ENCODE measurements around the gene LETMD1. TPM values are rescaled to one million over a fixed set of nuclear protein-coding genes. Genes with fewer than 3 reads are reported as not detected.
"Not testable (repeated sequence)": the region's sequence is repeated elsewhere in the genome, so short reads cannot be mapped to it uniquely, and the experiment has no call there.

Gene LETMD1
- total RNA-seq, 2 donors from 2014 or later, result 91.0 to 124 TPM

DNA sequence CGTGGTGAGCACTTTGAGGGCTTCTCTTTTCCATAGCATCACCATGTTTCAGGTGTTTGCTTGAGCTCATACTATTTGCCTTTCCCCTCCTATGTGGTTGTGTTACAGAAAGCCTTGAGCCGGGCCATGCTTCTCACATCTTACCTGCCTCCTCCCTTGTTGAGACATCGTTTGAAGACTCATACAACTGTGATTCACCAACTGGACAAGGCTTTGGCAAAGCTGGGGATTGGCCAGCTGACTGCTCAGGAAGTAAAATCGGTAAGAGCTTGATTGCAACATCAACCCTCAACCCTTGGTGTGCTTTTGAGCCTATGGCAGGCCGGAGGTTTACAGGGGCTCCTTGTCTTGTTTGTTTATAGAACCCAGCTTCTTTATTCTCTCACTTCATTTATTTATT lies 8.1 kb downstream of the LETMD1 start:
- peak in 1 of 2 donors; percentile 20 for ATAC-seq
- Mint-ChIP-seq H3K27ac (peak overlapping the region in 1 of 2 donors; percentile 43), H3K9me3 (no peaks in the 10 kb centered on the region), H3K36me3 (peaks cover 0 to 14% of the 10 kb centered on the region in 2 donors)
- DNase-seq (ENCODE audit: low spot score in 2 of 2), result no peak

DNA sequence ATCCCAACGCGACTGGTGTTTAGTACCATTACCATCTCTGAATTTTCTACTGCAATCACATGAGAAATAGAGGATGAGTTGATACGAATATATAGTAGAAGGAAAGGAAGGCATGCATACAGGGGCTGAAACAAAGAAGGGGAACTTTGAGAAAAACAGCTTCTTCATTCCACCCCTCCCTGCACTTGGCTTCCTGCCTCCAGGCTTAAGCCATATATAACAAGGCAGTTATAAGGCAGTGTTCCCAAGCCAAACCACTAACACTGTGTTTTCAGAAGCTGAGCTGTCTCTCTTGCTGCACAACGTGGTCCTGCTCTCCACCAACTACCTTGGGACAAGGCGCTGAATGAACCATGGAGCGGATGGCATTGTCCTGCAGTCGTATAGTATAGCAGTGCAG lies 11.0 kb downstream of the LETMD1 start:
- no peak for ATAC-seq
- no peak for DNase-seq (ENCODE audit: low spot score in 2 of 2)
- no peaks in the 10 kb centered on the region for H3K9me3 Mint-ChIP-seq
- H3K36me3 Mint-ChIP-seq, result peaks cover 0 to 9% of the 10 kb centered on the region in 2 donors
- peak overlapping the region in 1 of 2 donors; percentile 79 for H3K27ac Mint-ChIP-seq

DNA sequence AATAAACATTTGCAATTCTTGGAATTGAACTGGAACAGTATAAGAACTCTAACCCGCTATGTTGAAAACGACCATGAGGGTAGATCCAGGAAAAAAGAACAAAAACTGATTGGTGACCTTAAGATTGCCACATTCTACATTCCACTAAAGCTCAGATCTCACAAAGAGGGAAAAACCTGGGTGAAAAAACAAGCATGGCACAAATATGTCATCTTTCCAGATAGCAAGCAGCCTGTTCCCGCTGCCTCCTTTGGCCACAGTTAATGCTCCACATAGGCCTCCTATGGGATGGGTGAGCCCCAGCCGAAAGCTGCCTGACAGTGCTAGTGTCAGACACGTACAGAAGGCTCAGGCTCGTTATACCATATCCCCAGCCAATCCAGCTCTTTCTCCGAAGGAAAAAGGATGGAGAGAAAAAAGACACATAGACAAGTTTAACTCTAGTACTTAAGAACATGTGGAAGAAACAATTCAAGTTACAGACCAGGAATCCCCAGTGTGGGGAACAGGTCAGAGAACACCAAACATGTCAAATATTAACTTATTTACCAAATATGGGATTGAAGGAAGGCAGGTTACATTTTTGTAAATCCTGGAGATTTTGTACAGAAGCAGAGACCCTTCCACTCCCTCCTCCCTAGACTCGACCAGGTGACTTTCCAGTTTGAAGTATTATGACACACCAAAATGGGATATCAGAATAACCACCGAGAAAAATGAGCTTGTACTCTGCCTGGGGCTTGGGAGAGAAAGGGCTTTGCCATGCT lies 14.7 kb downstream of the LETMD1 start:
- ATAC-seq (no peak), DNase-seq (ENCODE audit: low spot score in 2 of 2) (no peak)
- Mint-ChIP-seq H3K9me3 (no peaks in the 10 kb centered on the region), H3K27ac (peak overlapping the region in 1 of 2 donors; percentile 84), H3K36me3 (peaks cover 0 to 9% of the 10 kb centered on the region in 2 donors)

DNA sequence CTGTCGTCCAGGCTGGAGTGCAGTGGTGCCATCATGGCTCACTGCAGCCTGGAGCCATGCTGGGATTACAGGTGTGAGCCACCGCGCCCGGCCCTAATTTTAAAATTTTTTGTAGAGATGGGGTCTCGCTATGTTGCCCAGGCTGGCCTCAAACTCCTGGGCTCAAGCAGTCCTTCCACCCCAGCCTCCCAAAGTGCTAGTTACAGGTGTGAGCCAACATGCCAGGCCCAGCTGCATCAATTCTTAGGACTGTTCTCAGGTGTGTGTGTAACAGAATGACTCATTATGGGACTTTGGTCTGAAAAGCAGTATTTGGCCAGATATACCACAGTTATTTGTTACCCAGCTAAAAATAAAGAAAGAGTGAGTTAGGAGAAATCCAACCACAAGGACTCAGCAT lies 17.4 kb downstream of the LETMD1 start:
- no peak for ATAC-seq
- no peak for DNase-seq (ENCODE audit: low spot score in 2 of 2)
- Mint-ChIP-seq H3K9me3 (no peaks in the 10 kb centered on the region), H3K27ac (peak overlapping the region in 1 of 2 donors; percentile 39), H3K36me3 (peaks cover 0 to 1% of the 10 kb centered on the region in 2 donors)

DNA sequence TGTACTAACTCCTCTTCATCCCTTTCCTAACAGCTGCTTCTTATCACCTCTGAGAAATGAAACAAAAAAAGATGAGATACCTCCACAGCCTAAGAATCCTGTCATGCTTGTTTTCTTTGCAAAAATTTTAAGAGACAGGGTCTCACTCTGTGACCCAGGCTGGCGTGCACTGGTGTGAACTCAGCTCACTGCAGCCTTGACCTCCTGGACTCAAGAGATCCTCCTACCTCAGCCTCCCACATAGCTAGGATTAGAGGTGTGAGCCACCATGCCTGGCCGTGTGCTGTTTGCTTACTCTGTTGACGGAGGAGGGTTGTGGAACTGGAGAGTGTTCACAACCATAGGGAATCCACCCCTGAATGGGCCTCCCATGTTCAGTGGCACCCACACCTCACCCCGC lies 19.1 kb downstream of the LETMD1 start:
- no peaks in the 10 kb centered on the region for H3K9me3 Mint-ChIP-seq
- no peaks in the 10 kb centered on the region for H3K36me3 Mint-ChIP-seq
- peak overlapping the region in 1 of 2 donors; percentile 37 for H3K27ac Mint-ChIP-seq
- no peak for ATAC-seq
- DNase-seq (ENCODE audit: low spot score in 2 of 2), result no peak

DNA sequence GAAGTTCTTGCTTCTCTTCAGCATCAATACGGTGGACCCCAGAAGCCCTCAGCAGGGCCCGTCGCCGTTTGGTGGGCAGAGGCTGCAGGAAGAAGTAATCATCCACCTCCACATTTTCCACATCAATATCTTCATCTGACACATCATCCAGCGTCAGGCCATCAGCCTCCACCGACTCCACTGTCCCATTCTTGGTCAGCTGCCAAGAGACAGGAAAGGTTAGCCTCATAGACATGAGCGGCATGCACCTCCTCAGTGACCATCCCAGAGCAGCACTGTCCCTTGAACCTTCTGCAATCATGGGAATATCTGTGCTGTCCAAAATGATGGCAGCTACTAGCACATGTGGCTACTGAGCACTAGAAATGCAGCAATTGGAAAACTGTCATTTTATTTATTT lies 19.6 kb downstream of the LETMD1 start:
- no peaks in the 10 kb centered on the region for H3K9me3 Mint-ChIP-seq
- ATAC-seq (no peak), DNase-seq (ENCODE audit: low spot score in 2 of 2) (no peak)
- H3K36me3 Mint-ChIP-seq, result no peaks in the 10 kb centered on the region
- no peak overlapping the region for H3K27ac Mint-ChIP-seq

DNA sequence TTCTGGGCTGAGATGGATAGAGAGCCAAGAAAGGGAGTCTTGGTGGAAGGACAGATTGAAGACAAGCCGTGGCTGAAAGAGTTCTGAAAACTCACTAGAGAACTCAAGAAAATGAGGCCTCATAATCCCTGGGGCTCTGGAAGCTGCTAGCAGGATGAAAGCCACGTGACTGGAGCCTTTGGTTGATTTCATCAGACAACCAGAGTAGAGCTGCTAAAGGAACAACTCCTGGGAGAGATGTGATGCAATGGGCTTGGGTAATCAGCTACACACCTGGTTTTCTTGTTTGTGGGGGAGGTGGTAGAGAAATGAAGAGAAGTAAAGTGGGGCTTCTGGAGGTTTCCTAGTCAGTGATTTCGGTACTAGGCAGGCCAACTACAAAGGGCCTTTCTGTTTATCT lies 21.9 kb downstream of the LETMD1 start:
- DNase-seq (ENCODE audit: low spot score in 2 of 2) (no peak), ATAC-seq (no peak)
- no peaks in the 10 kb centered on the region for H3K36me3 Mint-ChIP-seq
- H3K9me3 Mint-ChIP-seq, result no peaks in the 10 kb centered on the region
- peak overlapping the region in 1 of 2 donors; percentile 12 for H3K27ac Mint-ChIP-seq

DNA sequence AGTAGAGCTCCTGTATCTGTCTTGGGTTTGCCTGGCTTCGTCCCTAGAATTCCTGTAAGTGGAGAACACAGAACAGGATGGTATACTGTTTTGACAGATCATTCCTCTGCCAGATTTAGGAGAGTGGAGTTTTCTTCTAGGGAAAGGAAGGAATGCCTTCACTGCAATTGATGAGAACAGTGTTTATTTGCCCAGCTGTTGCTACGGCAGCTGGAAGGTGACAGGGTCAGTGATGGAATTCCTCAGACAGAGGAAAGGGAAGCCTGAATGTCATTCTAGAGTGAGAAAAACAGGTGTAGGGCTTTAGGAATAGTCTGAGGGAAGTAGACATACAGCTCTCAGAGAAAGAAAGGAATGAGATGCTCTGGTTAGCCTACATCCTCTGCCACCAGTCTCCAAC lies 23.5 kb downstream of the LETMD1 start:
- Mint-ChIP-seq H3K9me3 (no peaks in the 10 kb centered on the region), H3K36me3 (no peaks in the 10 kb centered on the region), H3K27ac (no peak overlapping the region)
- ATAC-seq, result no peak
- no peak for DNase-seq (ENCODE audit: low spot score in 2 of 2)

DNA sequence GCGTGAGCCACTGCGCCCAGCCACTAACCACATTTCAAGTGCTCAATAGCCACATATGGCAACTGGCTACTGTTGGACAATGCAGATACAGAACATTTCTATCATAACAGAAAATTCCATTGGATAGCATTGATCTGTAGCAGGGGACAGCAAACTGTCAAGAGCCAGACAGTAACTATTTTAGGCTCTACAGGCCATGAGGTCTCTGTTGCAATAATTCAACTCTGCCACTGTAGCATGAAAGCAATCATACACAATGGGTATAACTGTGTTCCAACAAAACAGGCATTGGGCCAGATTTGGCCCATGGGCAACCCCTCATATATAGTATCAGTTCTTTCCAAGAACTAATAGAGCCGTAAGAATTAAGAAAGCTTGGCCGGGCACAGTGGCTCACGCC lies 27.3 kb downstream of the LETMD1 start:
- no peak for ATAC-seq
- peaks cover 0 to 7% of the 10 kb centered on the region in 2 donors for H3K36me3 Mint-ChIP-seq

DNA sequence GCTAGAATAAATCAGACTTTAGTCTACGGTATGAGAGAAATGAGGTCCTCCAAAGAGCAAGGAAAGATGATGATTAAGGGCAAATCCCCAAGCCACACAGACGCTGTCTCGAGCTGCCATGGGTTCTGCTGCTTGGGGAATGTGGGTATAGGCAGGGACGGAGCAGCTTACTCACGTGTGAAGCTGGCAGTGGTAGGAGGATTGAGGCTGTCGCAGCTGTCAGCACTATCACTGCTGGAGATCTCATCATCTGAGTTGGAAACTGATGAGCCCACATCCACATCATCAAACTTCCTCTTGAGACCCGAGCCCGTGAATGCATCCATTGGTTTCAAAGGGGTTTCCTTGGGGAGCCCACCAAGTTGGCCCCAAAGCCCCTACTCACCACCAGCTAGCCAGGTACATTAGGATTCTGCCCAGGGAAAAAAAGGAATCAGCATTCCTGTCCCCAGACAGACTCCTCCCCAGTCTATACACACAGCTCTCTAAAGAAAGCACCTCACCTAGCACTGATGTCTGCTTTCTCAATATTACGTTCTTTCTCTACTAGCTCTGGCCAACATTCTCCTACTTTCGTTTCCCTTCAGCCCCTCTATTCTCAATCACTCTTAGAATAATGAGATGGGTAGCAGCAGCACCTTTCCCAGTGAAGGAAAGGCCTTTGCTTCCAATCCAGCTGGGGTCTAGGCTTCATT lies 28.3 kb downstream of the LETMD1 start:
- ATAC-seq (peak; percentile 59 to 91), DNase-seq (ENCODE audit: low spot score in 2 of 2) (no peak)
- no peaks in the 10 kb centered on the region for H3K9me3 Mint-ChIP-seq
- H3K36me3 Mint-ChIP-seq, result peaks cover 0 to 7% of the 10 kb centered on the region in 2 donors
- H3K27ac Mint-ChIP-seq, result peak overlapping the region; percentile 51 to 65

More for the DNA sequence above, 27.3 kb downstream of the LETMD1 start:
- DNase-seq (ENCODE audit: low spot score in 2 of 2), result no peak
- Mint-ChIP-seq H3K27ac (no peak overlapping the region), H3K9me3 (no peaks in the 10 kb centered on the region)

DNA sequence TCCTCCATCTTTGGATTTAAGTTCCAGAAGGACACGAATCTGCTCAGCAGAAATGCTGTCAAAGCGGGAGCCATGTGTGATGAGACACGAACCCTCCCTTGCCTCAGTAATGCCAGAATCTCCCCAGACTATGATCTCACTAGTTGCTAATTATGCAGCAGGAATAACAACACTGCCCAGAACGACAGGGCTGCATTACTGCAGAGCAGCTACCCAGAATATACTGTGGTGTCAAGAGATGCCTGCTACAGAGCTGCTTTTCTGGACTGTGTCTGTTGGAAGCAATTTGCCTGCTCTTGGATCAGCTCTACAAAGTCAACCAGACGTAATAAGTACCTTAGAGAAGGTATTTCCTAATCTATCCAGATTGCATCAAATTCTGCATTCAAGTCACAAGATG lies 29.8 kb downstream of the LETMD1 start:
- no peaks in the 10 kb centered on the region for H3K9me3 Mint-ChIP-seq
- peaks cover 5 to 7% of the 10 kb centered on the region in 2 donors for H3K36me3 Mint-ChIP-seq
- no peak for ATAC-seq
- H3K27ac Mint-ChIP-seq, result no peak overlapping the region
- no peak for DNase-seq (ENCODE audit: low spot score in 2 of 2)

DNA sequence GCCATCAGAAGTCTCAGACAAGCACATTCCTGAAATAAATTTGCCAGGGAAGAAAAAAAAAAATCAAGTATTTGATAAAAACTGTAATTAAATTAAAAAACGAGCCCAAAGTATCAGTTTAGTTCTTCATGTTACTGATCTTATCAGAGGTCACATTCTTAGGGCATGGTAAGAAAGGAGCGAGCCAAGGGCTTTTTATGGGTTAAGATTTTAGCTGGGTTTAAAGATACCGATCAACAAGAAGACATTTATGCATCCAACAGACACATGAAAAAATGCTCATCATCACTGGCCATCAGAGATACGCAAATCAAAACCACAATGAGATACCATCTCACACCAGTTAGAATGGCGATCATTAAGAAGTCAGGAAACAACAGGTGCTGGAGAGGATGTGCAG lies 30.2 kb downstream of the LETMD1 start:
- ATAC-seq; H3K36me3 Mint-ChIP-seq; DNase-seq (ENCODE audit: low spot score in 2 of 2); H3K27ac Mint-ChIP-seq; H3K9me3 Mint-ChIP-seq: not testable (repeated sequence)

DNA sequence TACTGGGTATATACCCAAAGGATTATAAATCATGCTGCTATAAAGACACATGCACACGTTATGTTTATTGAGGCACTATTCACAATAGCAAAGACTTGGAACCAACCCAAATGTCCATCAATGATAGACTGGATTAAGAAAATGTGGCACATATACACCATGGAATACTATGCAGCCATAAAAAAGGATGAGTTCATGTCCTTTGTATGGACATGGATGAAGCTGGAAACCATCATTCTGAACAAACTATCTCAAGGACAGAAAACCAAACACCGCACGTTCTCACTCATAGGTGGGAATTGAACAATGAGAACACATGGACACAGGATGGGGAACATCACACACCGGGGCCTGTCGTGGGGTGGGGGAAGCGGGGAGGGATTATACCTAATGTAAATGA lies 30.7 kb downstream of the LETMD1 start:
- H3K9me3 Mint-ChIP-seq; DNase-seq (ENCODE audit: low spot score in 2 of 2); H3K36me3 Mint-ChIP-seq; H3K27ac Mint-ChIP-seq; ATAC-seq: not testable (repeated sequence)

DNA sequence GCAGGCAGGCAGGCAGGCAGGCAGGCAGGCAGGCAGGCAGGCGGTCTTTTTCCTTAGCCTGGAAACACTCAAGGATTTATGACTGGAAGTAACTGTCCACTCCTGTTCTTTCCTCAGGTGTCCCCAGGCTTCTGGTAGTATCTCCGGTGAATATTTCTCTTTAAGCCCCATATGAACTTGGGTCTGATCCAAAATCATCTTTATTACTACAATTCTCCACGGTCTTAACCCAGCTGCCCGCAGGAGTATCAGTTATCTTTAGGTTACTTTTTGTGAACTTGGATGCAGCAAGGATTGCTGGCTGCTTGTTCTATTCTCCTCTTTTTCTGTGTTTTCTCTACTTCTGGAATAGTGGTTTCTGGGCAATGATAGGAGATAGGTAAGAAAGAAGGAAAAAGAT lies 32.0 kb downstream of the LETMD1 start:
- peaks cover 5 to 7% of the 10 kb centered on the region in 2 donors for H3K36me3 Mint-ChIP-seq
- ATAC-seq (no peak), DNase-seq (ENCODE audit: low spot score in 2 of 2) (no peak)
- H3K27ac Mint-ChIP-seq, result no peak overlapping the region
- no peaks in the 10 kb centered on the region for H3K9me3 Mint-ChIP-seq

DNA sequence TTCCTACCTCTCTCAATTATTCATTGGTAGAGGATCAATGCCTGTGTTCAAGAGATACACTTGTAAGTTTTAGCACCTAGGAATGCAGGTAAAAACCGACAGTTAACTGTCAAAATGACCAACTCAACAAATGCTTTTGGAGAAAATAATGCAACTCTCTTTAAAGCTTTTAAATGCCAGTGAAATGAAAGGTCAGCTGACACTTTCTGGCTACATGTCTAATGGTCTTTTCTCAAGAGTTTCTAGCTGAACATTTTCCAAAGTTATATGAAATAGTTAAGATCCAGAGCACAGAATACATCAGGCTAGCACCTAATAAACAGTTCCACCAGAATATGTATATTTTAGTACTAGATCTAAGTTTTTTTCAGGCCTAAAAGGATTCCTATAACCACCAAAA lies 33.3 kb downstream of the LETMD1 start:
- H3K9me3 Mint-ChIP-seq, result no peaks in the 10 kb centered on the region
- DNase-seq (ENCODE audit: low spot score in 2 of 2), result no peak
- no peak for ATAC-seq
- no peak overlapping the region for H3K27ac Mint-ChIP-seq
- H3K36me3 Mint-ChIP-seq, result peaks cover 5 to 12% of the 10 kb centered on the region in 2 donors

DNA sequence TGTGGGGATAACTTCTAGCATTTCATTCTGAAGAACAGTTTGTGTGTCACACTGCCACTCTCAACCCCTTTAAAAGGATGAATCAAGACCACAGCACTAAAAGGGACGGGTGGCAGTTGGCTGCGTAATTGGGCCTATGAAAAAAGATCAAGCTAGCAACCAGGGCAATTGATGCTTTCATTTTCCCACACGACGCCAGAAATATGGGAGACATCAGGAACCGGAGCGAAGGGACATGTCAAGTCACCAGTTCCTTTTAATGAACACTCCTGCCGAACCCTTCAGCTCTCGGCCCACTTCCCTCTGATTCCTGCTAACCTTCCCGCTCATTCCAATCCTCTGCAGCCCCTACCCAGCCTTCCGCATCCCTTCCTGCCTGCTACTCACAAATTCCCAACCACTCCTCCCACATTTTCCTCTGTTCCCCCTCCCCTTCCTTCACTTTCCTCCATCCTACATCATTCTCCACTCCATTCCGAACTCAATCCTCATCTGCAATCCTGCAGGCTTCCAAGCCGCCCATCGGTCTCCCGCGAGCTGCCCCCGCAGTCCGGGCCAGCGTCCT lies 34.5 kb downstream of the LETMD1 start:
- peak in 1 of 2 donors; percentile 23 for DNase-seq (ENCODE audit: low spot score in 2 of 2)
- peak overlapping the region; percentile 91 to 94 for H3K27ac Mint-ChIP-seq
- H3K9me3 Mint-ChIP-seq, result no peaks in the 10 kb centered on the region
- ATAC-seq, result peak; percentile 10 to 36
- peaks cover 5 to 12% of the 10 kb centered on the region in 2 donors for H3K36me3 Mint-ChIP-seq

DNA sequence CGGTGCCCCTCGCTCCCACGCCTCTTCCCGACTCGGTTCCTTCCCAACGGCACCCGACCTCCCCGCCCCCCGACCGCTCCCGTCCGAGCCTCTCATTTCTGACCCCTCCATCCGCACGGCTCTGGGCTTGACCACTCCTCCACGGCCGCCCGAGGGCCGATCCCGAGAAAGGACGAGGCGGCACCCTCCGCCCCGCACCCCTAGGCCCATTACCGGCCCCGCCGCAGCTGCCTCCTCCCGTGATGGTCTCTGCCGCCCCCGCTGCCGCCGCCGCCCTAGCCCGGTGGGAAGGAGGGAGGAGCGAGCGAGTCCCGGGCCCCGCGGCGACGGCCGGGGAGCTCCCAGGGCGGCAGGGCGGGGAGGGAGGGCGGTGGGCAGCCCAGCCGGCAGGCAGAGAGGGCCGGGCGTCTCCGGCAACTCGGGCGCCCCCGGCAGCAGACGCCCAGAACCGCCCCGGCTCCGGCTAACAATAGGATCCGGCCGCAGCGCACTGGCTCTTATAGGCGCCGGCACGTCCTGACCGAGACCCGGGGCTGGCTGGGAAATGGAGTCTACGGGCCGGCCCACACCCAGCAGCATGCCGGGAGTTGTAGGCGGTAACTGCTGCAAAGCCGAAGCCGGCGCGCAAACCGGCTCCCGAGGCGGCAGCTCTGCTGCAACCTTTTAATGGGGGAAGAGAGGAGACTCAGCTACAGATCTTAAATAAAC lies 35.2 kb downstream of the LETMD1 start, which contains the start of gene CSRNP2:
Gene CSRNP2 (minus strand): TSS at position 471 of the 708 bp plus-strand sequence. CDS start 7,035 bp downstream, outside the sequence.
- ATAC-seq (peak; percentile 96 to 98), DNase-seq (ENCODE audit: low spot score in 2 of 2) (peak; percentile 90 to 97)
- peak within 1 kb of the TSS; percentile 91 to 94 for H3K27ac Mint-ChIP-seq
- no peaks in the 10 kb centered on the region for H3K9me3 Mint-ChIP-seq
- peaks cover 5 to 12% of the 10 kb centered on the region in 2 donors for H3K36me3 Mint-ChIP-seq

Data from activated naive CD4-positive, alpha-beta T cell treated with anti-CD3 and anti-CD28 coated beads, Interleukin-2, amount 50 U/mL, for 72 hours (primary cell).